ENCODE results near the gene IL17REL. TPM values are rescaled to one million over a fixed set of nuclear protein-coding genes. Genes with fewer than 3 reads are reported as not detected.

The IL17REL gene
- total and polyA plus RNA-seq, 10 of the 15 experiments (the other 5 are each of a cell fraction or from before 2014, with no cell fraction given) = 0.03 TPM; not detected in 9

GRCh38 chr22:49947296-49947622, 65.3 kb downstream of the IL17REL start:
- no TSS peak for BruUV-seq (replicated peaks)
- FAIRE-seq (no peak), ATAC-seq (no peak), DNase-seq (ENCODE audit: low read depth, low spot score) (no peak)
- ChIA-PET POLR2A (no interaction called here), RAD21 (ENCODE audit: unreplicated experiment) (no interaction called here), CTCF (interaction anchor here (1.2 kb wide), 1 partner anchor 11 kb away, joined by 4 read pairs; no protein-coding TSS in a partner anchor), SMC1A (ENCODE audit: uncharacterized antibody, unreplicated experiment) (no interaction called here)
- WGBS (ENCODE audit: insufficient coverage, insufficient replicate concordance, low lambda C conversion rate, missing lambda C conversion rate) = 65% methylated on average over 6 of the region's 6 CpGs
- in situ Hi-C loops (cut with MboI) (no loop called here), intact Hi-C loops (cut with micrococcal nuclease; ENCODE audit: unreplicated experiment) (no loop called here)
- no peak overlapping the region for H3K4me3 ChIP-seq
- H3K9ac ChIP-seq (ENCODE audit: control insufficient read depth, insufficient read depth, low read length) = no peak overlapping the region
- no peak overlapping the region for H3K27ac ChIP-seq (ENCODE audit: control insufficient read depth, insufficient read depth)
- H3K27me3 ChIP-seq (replicated peaks in 1 of 2; ENCODE audit: control insufficient read depth in 2 of 2, insufficient read depth in 2 of 2, low read length in 1 of 2) = no peaks in the 10 kb centered on the region
- no peaks in the 10 kb centered on the region for H4K20me1 ChIP-seq (ENCODE audit: control insufficient read depth, insufficient read depth)
- H3K4me1 ChIP-seq (ENCODE audit: control insufficient read depth, insufficient read depth, low read length) = peaks cover 4% of the 10 kb centered on the region; the same call in 1 of the 2 replicates
- no peak overlapping the region for H3K4me2 ChIP-seq (ENCODE audit: control insufficient read depth, insufficient read depth)
- H2AFZ ChIP-seq (ENCODE audit: control insufficient read depth, low read depth, low read length) = no peak overlapping the region
- H3K79me2 ChIP-seq (ENCODE audit: control insufficient read depth, insufficient read depth, low read length) = peaks cover 16% of the 10 kb centered on the region
- no peaks in the 10 kb centered on the region for H3K36me3 ChIP-seq (ENCODE audit: control insufficient read depth in 2 of 2, insufficient read depth in 2 of 2, low read length in 1 of 2)
- no peaks in the 10 kb centered on the region for H3K9me3 ChIP-seq (replicated peaks; ENCODE audit: control insufficient read depth, insufficient read depth, low read length)
- no peak for TF ChIP-seq TCF12 (IDR thresholded peaks at IDR 0.05; ENCODE audit: low read depth, low read length)
- no peak for TF ChIP-seq FOXK2 (IDR thresholded peaks at IDR 0.05)
- TF ChIP-seq, protein P1, sequence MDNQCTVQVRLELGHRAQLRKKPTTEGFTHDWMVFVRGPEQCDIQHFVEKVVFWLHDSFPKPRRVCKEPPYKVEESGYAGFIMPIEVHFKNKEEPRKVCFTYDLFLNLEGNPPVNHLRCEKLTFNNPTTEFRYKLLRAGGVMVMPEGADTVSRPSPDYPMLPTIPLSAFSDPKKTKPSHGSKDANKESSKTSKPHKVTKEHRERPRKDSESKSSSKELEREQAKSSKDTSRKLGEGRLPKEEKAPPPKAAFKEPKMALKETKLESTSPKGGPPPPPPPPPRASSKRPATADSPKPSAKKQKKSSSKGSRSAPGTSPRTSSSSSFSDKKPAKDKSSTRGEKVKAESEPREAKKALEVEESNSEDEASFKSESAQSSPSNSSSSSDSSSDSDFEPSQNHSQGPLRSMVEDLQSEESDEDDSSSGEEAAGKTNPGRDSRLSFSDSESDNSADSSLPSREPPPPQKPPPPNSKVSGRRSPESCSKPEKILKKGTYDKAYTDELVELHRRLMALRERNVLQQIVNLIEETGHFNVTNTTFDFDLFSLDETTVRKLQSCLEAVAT (IDR thresholded peaks at IDR 0.05) = no peak
- no peak for TF ChIP-seq REST (IDR thresholded peaks at IDR 0.05; ENCODE audit: low read depth, low read length)
- TF ChIP-seq SP1 (IDR thresholded peaks at IDR 0.05; ENCODE audit: low read depth, low read length) = no peak
- no peak for TF ChIP-seq EED (IDR thresholded peaks at IDR 0.05; ENCODE audit: low read depth)
- TF ChIP-seq ZBTB33 (IDR thresholded peaks at IDR 0.05) = no peak
- no peak for TF ChIP-seq ATF3 (IDR thresholded peaks at IDR 0.05; ENCODE audit: borderline replicate concordance, extremely low read depth, low read depth, low read length)
- TF ChIP-seq ZNF207 (IDR thresholded peaks at IDR 0.05; ENCODE audit: borderline replicate concordance) = no peak
- no peak for TF ChIP-seq PKNOX1 (IDR thresholded peaks at IDR 0.05)
- TF ChIP-seq EP300 (IDR thresholded peaks at IDR 0.05; ENCODE audit: borderline replicate concordance in 1 of 2, control insufficient read depth in 1 of 2, low read depth in 2 of 2, low read length in 2 of 2) = no peak
